Endothelial cell of umbilical vein (primary cell): Measurements from ENCODE around the gene CPLX1. TPM values are rescaled to one million over a fixed set of nuclear protein-coding genes. Genes with fewer than 3 reads are reported as not detected.

ENCODE experiments used
- BruUV-seq: library from RNA; stranded (reverse); fragments of 400-500 nt; replicated peaks from 2 replicates; lab custom pipeline; 2021; lab: Mats Ljungman, UMichigan
- CTCF ChIA-PET: fragments of 300-600, 350-600 bp; sonication (Branson Sonifier 250); formaldehyde crosslinking; loops from one replicate; lab custom pipeline; 2021; ENCODE audit warnings: antibody characterized with exemption, inconsistent platforms; lab: Charles Lee
- POLR2A ChIA-PET: fragments of 300-600, 350-600 bp; sonication (Branson Sonifier 250); formaldehyde crosslinking; loops from one replicate; lab custom pipeline; 2021; ENCODE audit warnings: antibody characterized with exemption, inconsistent platforms; lab: Charles Lee
- DNase-seq: peaks from one replicate; pipeline ENCODE4 v3.0.0-alpha.2; 2011; ENCODE audit warnings: low read depth, low spot score
- FAIRE-seq: peaks from 2 replicates; lab custom pipeline; 2011; peaks lifted over from hg19 to GRCh38; lab: Jason Lieb, UNC
- H2AFZ ChIP-seq: 2 replicates; pipeline ENCODE4 v1.6.0; 2012; ENCODE audit warnings: low read depth, low read length, control low read depth, inconsistent platforms
- H3K27ac ChIP-seq: 2 replicates; pipeline ENCODE4 v1.5.1; 2011; ENCODE audit warnings: low read depth, mild to moderate bottlenecking, control low read depth, low read length, moderate library complexity; ENCODE audit not compliant: insufficient read depth
- H3K27me3 ChIP-seq, 2 experiments: 2 replicates each; pipeline versions ENCODE4 v1.6.0 to v1.6.1; 2011; ENCODE audit warnings: low read length in 2 of 2, mixed read lengths in 1 of 2; ENCODE audit not compliant: control insufficient read depth in 2 of 2, insufficient read depth in 2 of 2
- H3K36me3 ChIP-seq, 2 experiments: 2 replicates in 1 of 2; 3 replicates in 1 of 2; pipeline ENCODE4 v1.5.1; 2011; ENCODE audit warnings: low read length in 2 of 2, mild to moderate bottlenecking in 1 of 2, moderate library complexity in 1 of 2; ENCODE audit not compliant: control insufficient read depth in 2 of 2, insufficient read depth in 2 of 2; ENCODE audit errors: extremely low read depth in 1 of 2
- H3K4me1 ChIP-seq: 3 replicates; pipeline ENCODE4 v1.5.1; 2011; ENCODE audit warnings: mild to moderate bottlenecking, low read length; ENCODE audit not compliant: control insufficient read depth, insufficient read depth; ENCODE audit errors: extremely low read depth
- H3K4me2 ChIP-seq: 2 replicates; pipeline ENCODE4 v1.6.1; 2011; ENCODE audit warnings: low read length, control low read depth, mixed read lengths; ENCODE audit not compliant: insufficient read depth
- H3K4me3 ChIP-seq, 3 experiments: fragments of 200-600 bp in 1 of 3; sonication (generic), shearing (Covaris generic) in 1 of 3; replicated peaks in 1 of 3; 2 replicates each; pipeline ENCODE4 v1.5.1; 2011 to 2016; ENCODE audit warnings: control low read depth in 3 of 3, low read length in 3 of 3, mild to moderate bottlenecking in 2 of 3, inconsistent platforms in 1 of 3, low read depth in 1 of 3, moderate library complexity in 1 of 3; ENCODE audit not compliant: insufficient read depth in 1 of 3
- H3K79me2 ChIP-seq: 2 replicates; pipeline ENCODE4 v1.6.0; 2012; ENCODE audit warnings: low read length, inconsistent platforms; ENCODE audit not compliant: control insufficient read depth, insufficient read depth
- H3K9ac ChIP-seq: replicated peaks from 2 replicates; pipeline ENCODE3; 2011; ENCODE audit warnings: low read length, control low read depth; ENCODE audit not compliant: insufficient read depth; ENCODE audit errors: extremely low read depth
- H3K9me1 ChIP-seq: replicated peaks from 3 replicates; pipeline ENCODE4 v1.6.0; 2011; ENCODE audit warnings: mild to moderate bottlenecking, low read length; ENCODE audit not compliant: control insufficient read depth, insufficient read depth; ENCODE audit errors: extremely low read depth
- H3K9me3 ChIP-seq: replicated peaks from 2 replicates; pipeline ENCODE4 v1.5.1; 2012; ENCODE audit warnings: low read length, inconsistent platforms; ENCODE audit not compliant: control insufficient read depth, insufficient read depth
- H4K20me1 ChIP-seq: replicated peaks from 2 replicates; pipeline ENCODE3; 2011; ENCODE audit warnings: mild to moderate bottlenecking, low read length; ENCODE audit not compliant: control insufficient read depth, insufficient read depth; ENCODE audit errors: extremely low read depth
- CTCF ChIP-seq, 2 donors: IDR thresholded peaks; 1 replicate in 1 of 2; 2 replicates in 1 of 2; pipeline ENCODE4 v1.5.1; 2011; ENCODE audit warnings: low read length in 2 of 2, mild to moderate bottlenecking in 2 of 2, moderate library complexity in 2 of 2, control low read depth in 1 of 2, inconsistent platforms in 1 of 2, low read depth in 1 of 2; ENCODE audit not compliant: insufficient read depth in 1 of 2; ENCODE audit errors: extremely low read depth in 1 of 2
- MAX ChIP-seq: IDR thresholded peaks from 2 replicates; pipeline ENCODE4 v1.6.1; 2011; ENCODE audit not compliant: insufficient read depth, insufficient read length
- POLR2A ChIP-seq: IDR thresholded peaks from 2 replicates; pipeline ENCODE4 v1.6.1; 2012; ENCODE audit warnings: low read depth, mild to moderate bottlenecking, control low read depth, low read length
- dilution Hi-C: fragments of 300-500 bp; cut with MboI; formaldehyde crosslinking; loops from one replicate; pipeline ENCODE4 v1.15.0; 2019; ENCODE audit warnings: low sequenced_read_pairs; ENCODE audit not compliant: extremely low pct_ligation_motif_present
- intact Hi-C: fragments of 100-400 bp; cut with micrococcal nuclease; formaldehyde crosslinking; loops from one replicate; pipeline ENCODE4 v1.10.0; 2022
- polyA plus RNA-seq, 4 experiments: library from polyadenylated mRNA; depleted of rRNA in 3 of 4; stranded (reverse) in 3 of 4; unstranded in 1 of 4; fragments of >200 nt; gene quantifications; 2 replicates each; pipeline versions ENCODE4 v1.2.1 to v1.2.3, GENCODE V29; 2011 to 2012; ENCODE audit warnings: missing spikeins in 1 of 4
- total RNA-seq: library from RNA; stranded (reverse); gene quantifications from 2 replicates; pipeline ENCODE4 v1.2.3, GENCODE V29; 2021

The CPLX1 gene
- total and polyA plus RNA-seq, 2 donors (not counting 3 experiments of a cell fraction or from before 2014, with no cell fraction given) = 1.0 to 1.8 TPM

- FAIRE-seq = no peak
- BruUV-seq = no TSS peak
- CTCF ChIA-PET = no interaction called here
Measured at GRCh38 chr4:763191-763810, 62.6 kb downstream of the CPLX1 start.

GRCh38 chr4:762211-763190, 63.4 kb downstream of the CPLX1 start:
- no peaks in the 10 kb centered on the region for H3K9me3 ChIP-seq
- H4K20me1 ChIP-seq = no peaks in the 10 kb centered on the region
- peaks cover 4% of the 10 kb centered on the region for H3K4me1 ChIP-seq
- no peak overlapping the region for H2AFZ ChIP-seq
- H3K79me2 ChIP-seq = peaks cover under 1% of the 10 kb centered on the region
- H3K36me3 ChIP-seq = peaks cover 6 to 35% of the 10 kb centered on the region in 2 experiments
- FAIRE-seq = no peak
- dilution Hi-C loops = no loop called here
- ChIA-PET POLR2A (no interaction called here), CTCF (no interaction called here)
- intact Hi-C loops = no loop called here
- TSS peak; percentile 3 for BruUV-seq
- H3K27ac ChIP-seq = no peak overlapping the region
- no peaks in the 10 kb centered on the region for H3K9me1 ChIP-seq
- H3K27me3 ChIP-seq = no peaks in the 10 kb centered on the region
- no peak overlapping the region for H3K9ac ChIP-seq
- no peak overlapping the region for H3K4me3 ChIP-seq
- peak; percentile 18 to 35 for TF ChIP-seq CTCF (IDR thresholded peaks at IDR 0.05; ENCODE audit: extremely low read depth in 1 of 2, insufficient read depth in 1 of 2, low read depth in 1 of 2, low read length in 2 of 2)
- no peak for TF ChIP-seq POLR2A
- no peak overlapping the region for H3K4me2 ChIP-seq
- peak; percentile 26 for DNase-seq

More at GRCh38 chr4:763191-763810, 62.6 kb downstream of the CPLX1 start:
- H3K9ac ChIP-seq = no peak overlapping the region
- H4K20me1 ChIP-seq = no peaks in the 10 kb centered on the region
- no peak for TF ChIP-seq MAX
- no peaks in the 10 kb centered on the region for H3K9me3 ChIP-seq
- H3K9me1 ChIP-seq = no peaks in the 10 kb centered on the region
- dilution Hi-C loops = no loop called here
- no peaks in the 10 kb centered on the region for H3K27me3 ChIP-seq
- peaks cover 8 to 35% of the 10 kb centered on the region in 2 experiments for H3K36me3 ChIP-seq
- no peak overlapping the region for H3K27ac ChIP-seq
- peaks cover 4% of the 10 kb centered on the region for H3K4me1 ChIP-seq
- no peak overlapping the region for H2AFZ ChIP-seq
- peaks cover 6% of the 10 kb centered on the region for H3K79me2 ChIP-seq
- POLR2A ChIA-PET = no interaction called here
- no peak overlapping the region for H3K4me2 ChIP-seq
- no peak for DNase-seq
- no peak overlapping the region for H3K4me3 ChIP-seq
- intact Hi-C loops = no loop called here
